ENCODE results near the gene DCLRE1B.
A peak's percentile ranks its signal among the peaks of the same experiment; 100 is the strongest.

The DCLRE1B gene

DNA sequence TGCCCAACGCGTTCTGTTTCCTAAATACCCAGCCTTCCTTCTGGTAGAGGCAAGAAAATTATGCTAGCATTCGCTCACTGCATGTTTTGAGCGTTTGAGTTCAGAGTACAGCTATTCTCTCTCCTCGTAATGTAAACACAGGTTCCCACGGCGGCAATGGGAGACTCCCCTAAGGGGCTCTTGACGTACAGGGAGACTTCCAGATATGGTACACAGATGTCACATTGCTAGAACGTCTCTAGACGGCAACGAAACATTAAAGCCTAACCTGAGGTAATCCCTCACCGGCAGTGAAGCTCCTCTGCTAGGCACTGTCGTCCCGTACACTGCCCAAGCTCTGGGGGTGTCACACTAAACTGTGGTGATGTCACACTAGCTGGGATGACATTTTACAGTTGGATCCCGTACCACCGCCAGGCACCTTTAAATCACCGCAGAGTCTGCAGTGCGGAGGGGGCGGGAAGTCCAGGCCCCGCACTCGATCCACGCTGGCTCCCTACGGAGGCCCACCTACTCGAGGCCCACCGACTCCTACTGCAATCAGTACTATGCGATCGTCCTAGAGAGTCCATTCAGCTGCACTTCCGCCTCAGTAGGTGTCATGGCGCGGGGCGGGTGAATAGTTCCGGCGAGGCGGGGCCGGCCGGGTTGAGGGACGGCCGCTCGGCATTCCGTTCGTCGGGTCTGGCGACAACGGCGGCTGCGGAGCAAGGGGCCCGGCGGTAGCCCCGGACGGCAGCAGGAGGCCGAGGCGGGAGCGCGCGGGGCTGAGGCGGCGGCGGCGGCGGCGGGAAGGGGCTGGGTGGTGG, 24.0 kb downstream of the DCLRE1B start, which contains the start of gene HIPK1:
HIPK1 (plus strand) TSS at position 384 of the 809 bp plus-strand sequence.
- Mint-ChIP-seq H3K9me3 (no peaks in the 10 kb centered on the region), H3K4me1 (ENCODE audit: low read depth) (peaks cover 56% of the 10 kb centered on the region), H3K27me3 (no peaks in the 10 kb centered on the region), H3K4me3 (peak within 1 kb of the TSS; percentile 98), H3K36me3 (ENCODE audit: low read depth) (peaks cover 16% of the 10 kb centered on the region), H3K27ac (peak within 1 kb of the TSS; percentile 99)

DNA sequence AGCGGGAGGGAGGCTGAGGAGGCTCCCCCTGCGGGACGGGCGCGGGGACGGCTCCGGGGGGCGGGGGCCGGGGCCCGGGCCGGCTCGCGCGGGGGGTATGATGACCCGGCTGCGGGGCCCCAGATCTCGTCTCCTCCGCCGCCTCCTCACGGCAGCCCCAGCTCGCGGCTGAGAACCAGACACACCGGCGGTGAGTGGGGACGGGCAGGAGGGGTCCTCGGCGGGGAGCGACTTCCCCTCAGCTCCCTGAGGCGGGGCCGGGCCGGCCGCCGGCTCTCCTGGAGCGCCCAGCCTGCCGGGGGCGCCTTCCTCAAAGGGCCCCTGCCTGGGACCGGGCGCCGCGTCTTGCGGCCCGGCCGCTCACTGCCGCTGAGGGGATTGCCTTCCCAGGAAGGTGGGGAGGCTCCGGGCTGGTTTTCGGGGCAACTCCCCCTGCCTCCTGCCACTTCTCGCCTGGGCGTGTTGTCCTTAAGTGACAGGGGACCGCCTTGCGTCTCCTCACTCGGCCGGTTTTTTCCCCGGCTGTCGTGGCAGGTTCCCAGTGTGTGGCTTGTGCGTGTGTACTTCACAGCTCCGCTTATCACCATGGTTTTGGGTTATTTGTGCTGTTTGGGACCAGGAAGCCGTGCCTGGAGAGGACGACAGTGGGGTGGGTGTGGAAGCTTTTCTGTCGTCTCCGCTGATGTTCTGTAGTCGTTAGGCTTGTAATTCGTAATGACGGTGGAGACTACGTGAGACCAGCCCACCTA, 24.8 kb downstream of the DCLRE1B start:
- H3K27ac Mint-ChIP-seq = peak overlapping the region; percentile 99
- no peaks in the 10 kb centered on the region for H3K27me3 Mint-ChIP-seq
- peak overlapping the region; percentile 98 for H3K4me3 Mint-ChIP-seq
- H3K36me3 Mint-ChIP-seq (ENCODE audit: low read depth) = peaks cover 19% of the 10 kb centered on the region
- H3K9me3 Mint-ChIP-seq = no peaks in the 10 kb centered on the region
- H3K4me1 Mint-ChIP-seq (ENCODE audit: low read depth) = peaks cover 64% of the 10 kb centered on the region

DNA sequence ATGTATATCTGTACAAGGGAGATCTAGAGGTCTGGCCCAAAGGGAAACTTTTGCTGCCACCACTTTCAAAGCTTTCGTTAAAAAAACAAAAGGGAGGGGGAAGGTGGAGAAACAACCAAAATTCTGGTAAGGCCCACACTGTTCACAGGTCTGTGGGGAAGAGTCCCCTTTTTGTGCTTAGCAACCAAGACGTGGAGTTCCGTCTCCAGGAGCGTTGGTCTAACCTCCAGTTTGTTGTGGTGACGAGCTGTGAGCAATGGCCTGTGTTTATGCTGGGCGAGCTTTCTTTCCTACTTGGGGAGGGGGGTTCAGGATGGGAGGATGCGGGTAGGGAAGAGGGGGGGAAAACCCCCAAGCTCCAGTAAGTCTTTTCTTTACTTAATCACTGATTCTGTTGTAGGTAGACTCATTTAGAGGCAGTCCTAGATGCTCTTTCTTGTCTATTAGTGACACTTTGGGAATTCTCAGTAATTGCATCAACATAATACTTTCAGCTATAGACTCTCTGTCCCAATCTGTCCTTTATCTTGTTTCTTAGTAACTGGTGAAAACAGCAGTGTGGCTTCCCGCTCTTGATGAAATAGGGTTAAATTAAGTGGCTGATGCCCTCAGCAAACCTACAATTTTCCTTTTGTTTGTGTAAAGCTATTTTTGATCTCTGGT, 25.5 kb downstream of the DCLRE1B start:
- Mint-ChIP-seq H3K27me3 (no peaks in the 10 kb centered on the region), H3K27ac (peak overlapping the region; percentile 99), H3K36me3 (ENCODE audit: low read depth) (peaks cover 26% of the 10 kb centered on the region), H3K9me3 (no peaks in the 10 kb centered on the region), H3K4me1 (ENCODE audit: low read depth) (peaks cover 71% of the 10 kb centered on the region), H3K4me3 (peak overlapping the region; percentile 98)

DNA sequence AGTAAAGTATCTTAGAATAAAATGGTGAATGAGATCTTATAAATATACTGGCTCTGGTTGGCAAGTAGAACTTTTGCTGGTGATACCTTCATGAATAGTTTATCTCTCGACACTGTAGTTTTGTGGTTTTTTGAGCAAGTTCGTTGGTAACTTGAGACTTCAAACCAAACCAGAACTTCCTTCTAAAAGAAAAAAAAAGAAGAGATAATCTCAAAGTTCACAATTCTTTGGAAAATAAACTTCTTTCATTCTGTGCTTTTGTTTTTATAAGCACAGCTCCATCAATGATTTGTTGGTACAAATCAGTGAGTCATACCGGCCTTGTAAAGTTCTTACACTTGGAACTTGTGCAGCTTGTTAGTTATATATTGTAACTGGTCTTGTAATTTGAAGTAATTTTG, 26.3 kb downstream of the DCLRE1B start:
- Mint-ChIP-seq H3K9me3 (no peaks in the 10 kb centered on the region), H3K4me3 (peak overlapping the region; percentile 98), H3K27me3 (no peaks in the 10 kb centered on the region), H3K27ac (peak overlapping the region; percentile 99), H3K36me3 (ENCODE audit: low read depth) (peaks cover 30% of the 10 kb centered on the region), H3K4me1 (ENCODE audit: low read depth) (peaks cover 79% of the 10 kb centered on the region)

DNA sequence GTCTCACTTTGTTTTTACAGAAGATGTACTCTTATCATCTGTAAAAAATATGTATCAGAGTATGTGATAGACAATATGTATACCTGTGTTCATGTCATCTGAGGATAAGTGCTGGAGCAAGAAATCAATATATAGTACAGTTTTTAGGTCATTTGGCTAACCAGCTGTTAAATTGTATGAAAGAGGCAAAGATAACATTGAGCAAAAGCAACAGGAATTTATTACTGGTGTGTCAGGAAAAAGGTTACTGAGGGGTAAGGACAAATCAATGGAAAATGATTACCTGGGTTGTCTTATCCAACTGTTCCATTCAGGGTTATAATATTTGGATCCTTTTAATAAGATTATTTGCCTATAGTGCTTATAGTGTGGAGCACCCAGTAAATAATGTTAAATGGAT, 28.9 kb downstream of the DCLRE1B start:
- H3K27ac Mint-ChIP-seq = peak overlapping the region; percentile 99

DNA sequence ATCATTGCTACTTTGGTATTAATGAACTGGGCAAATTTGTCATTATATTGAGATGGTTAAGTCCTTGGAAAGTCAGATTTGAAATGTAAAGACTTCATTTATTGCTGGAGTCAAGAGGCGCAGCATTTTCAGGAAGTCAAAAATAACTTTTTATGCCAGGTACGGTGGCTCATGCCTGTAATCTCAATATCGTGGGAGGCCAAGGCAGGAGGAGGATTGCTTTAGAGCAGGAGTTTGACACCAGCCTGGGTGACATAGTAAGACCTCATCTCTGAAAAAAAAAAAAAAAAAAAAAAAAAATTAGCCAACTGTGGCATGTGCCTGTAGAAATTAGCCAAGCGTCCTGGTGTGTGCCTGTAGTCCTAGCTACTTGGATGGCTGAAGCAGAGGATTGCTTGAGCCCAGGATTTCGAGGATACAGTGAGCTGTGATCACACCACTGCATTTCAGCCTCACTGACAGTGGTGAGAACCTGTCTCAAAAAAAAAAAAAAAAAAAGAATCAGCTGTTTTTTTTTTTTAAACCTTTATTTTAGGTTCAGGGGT, 29.5 kb downstream of the DCLRE1B start:
- H3K4me3 Mint-ChIP-seq = peak overlapping the region; percentile 98
- peaks cover 42% of the 10 kb centered on the region for H3K36me3 Mint-ChIP-seq (ENCODE audit: low read depth)
- no peaks in the 10 kb centered on the region for H3K9me3 Mint-ChIP-seq
- H3K4me1 Mint-ChIP-seq (ENCODE audit: low read depth) = peaks cover 95% of the 10 kb centered on the region
- no peaks in the 10 kb centered on the region for H3K27me3 Mint-ChIP-seq
- peak overlapping the region; percentile 99 for H3K27ac Mint-ChIP-seq

More for the DNA sequence above, 28.9 kb downstream of the DCLRE1B start:
- H3K4me1 Mint-ChIP-seq (ENCODE audit: low read depth) = peaks cover 89% of the 10 kb centered on the region
- peaks cover 37% of the 10 kb centered on the region for H3K36me3 Mint-ChIP-seq (ENCODE audit: low read depth)
- no peaks in the 10 kb centered on the region for H3K9me3 Mint-ChIP-seq
- peak overlapping the region; percentile 98 for H3K4me3 Mint-ChIP-seq
- no peaks in the 10 kb centered on the region for H3K27me3 Mint-ChIP-seq

DNA sequence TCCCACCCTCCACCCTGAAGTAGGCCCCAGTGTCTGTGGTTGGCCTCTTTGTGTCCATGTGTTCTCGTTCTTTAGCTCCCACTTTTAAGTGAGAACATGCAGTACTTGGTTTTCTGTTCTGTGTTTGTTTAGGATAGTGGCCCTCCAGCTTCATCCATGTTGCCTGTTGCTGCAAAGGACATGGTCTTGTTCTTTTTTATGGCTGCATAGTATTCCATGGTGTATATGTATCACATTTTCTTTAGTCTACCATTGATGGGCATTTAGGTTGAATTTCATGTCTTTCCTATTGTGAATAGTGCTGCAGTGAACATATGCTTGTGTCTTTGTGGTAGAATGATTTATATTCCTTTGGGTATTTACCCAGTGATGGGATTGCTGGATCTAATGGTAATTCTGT, 30.1 kb downstream of the DCLRE1B start:
- H3K27ac Mint-ChIP-seq = peak overlapping the region; percentile 42
- H3K4me3 Mint-ChIP-seq = no peak overlapping the region
- H3K27me3 Mint-ChIP-seq = no peaks in the 10 kb centered on the region
- H3K4me1 Mint-ChIP-seq (ENCODE audit: low read depth) = peaks cover 100% of the 10 kb centered on the region
- no peaks in the 10 kb centered on the region for H3K9me3 Mint-ChIP-seq
- H3K36me3 Mint-ChIP-seq (ENCODE audit: low read depth) = peaks cover 44% of the 10 kb centered on the region

DNA sequence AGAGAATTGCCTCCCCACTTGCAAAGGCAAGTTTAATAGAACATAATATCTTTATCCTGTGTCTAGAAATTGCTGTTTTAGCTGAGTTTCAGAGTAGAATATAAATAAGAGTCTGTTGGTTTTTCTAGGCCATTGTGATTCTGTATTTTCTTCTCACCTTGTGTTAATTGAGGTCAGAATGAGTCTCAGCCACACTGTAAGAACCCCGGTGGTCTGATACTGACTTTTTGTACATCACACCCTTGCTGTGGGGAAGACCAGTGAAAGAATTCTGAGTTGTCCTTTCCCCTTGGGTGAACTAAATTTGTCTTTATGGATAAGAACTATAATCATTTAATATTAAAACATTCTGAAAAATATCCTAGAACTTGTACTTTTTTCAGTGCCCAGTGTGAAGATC, 30.8 kb downstream of the DCLRE1B start:
- Mint-ChIP-seq H3K4me3 (peak overlapping the region; percentile 21), H3K9me3 (no peaks in the 10 kb centered on the region), H3K36me3 (ENCODE audit: low read depth) (peaks cover 52% of the 10 kb centered on the region), H3K27ac (peak overlapping the region; percentile 0), H3K4me1 (ENCODE audit: low read depth) (peaks cover 100% of the 10 kb centered on the region), H3K27me3 (no peaks in the 10 kb centered on the region)

DNA sequence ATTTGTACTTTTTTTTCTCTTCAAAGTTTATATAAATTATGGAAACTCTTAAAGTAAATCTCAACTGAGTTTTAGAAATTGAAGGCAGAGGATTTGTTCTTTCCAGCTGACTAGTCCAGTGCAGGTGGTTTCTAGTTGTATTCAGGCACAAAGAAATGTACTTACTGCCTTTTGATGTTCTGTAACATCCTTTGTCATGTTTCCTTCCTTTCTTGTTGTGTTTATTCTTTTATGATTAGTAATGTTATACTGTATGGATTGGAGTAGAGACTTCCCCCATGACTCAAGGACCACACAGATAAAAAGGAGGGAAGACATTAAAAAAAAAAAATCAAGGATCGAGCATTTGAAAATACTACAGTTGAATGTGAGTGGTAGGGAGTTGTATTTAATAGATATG, 32.0 kb downstream of the DCLRE1B start:
- Mint-ChIP-seq H3K27ac (peak overlapping the region; percentile 81), H3K4me3 (peak overlapping the region; percentile 1), H3K36me3 (ENCODE audit: low read depth) (peaks cover 60% of the 10 kb centered on the region), H3K4me1 (ENCODE audit: low read depth) (peaks cover 96% of the 10 kb centered on the region), H3K9me3 (no peaks in the 10 kb centered on the region), H3K27me3 (no peaks in the 10 kb centered on the region)

DNA sequence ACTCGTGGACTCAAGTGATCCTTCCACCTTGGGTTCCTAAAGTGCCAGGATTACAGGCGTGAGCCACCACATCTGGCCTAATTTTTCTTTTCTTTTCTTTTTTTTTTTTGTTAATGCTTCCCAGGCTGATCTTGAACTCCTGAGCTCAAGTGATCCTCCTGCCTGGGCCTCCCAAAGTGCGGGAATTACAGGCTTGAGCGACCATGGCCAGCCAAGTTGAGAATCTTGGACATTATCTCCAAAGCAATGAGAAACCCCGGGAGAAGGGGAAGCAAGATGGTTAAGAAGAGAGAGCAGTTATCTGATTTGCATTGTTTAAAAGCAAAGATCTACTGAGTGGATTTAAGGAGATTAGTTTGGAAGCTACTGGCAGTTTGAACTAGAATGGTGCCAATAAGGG, 33.1 kb downstream of the DCLRE1B start:
- Mint-ChIP-seq H3K36me3 (ENCODE audit: low read depth) (peaks cover 59% of the 10 kb centered on the region), H3K9me3 (no peaks in the 10 kb centered on the region), H3K27me3 (no peaks in the 10 kb centered on the region), H3K27ac (peak overlapping the region; percentile 81), H3K4me1 (ENCODE audit: low read depth) (peaks cover 91% of the 10 kb centered on the region), H3K4me3 (no peak overlapping the region)

DNA sequence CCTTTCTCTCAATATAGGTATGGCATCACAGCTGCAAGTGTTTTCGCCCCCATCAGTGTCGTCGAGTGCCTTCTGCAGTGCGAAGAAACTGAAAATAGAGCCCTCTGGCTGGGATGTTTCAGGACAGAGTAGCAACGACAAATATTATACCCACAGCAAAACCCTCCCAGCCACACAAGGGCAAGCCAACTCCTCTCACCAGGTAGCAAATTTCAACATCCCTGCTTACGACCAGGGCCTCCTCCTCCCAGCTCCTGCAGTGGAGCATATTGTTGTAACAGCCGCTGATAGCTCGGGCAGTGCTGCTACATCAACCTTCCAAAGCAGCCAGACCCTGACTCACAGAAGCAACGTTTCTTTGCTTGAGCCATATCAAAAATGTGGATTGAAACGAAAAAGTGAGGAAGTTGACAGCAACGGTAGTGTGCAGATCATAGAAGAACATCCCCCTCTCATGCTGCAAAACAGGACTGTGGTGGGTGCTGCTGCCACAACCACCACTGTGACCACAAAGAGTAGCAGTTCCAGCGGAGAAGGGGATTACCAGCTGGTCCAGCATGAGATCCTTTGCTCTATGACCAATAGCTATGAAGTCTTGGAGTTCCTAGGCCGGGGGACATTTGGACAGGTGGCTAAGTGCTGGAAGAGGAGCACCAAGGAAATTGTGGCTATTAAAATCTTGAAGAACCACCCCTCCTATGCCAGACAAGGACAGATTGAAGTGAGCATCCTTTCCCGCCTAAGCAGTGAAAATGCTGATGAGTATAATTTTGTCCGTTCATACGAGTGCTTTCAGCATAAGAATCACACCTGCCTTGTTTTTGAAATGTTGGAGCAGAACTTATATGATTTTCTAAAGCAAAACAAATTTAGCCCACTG, 35.5 kb downstream of the DCLRE1B start:
- Mint-ChIP-seq H3K36me3 (ENCODE audit: low read depth) (peaks cover 60% of the 10 kb centered on the region), H3K27ac (peak overlapping the region; percentile 88), H3K9me3 (no peaks in the 10 kb centered on the region), H3K4me3 (peak overlapping the region; percentile 77), H3K4me1 (ENCODE audit: low read depth) (peaks cover 78% of the 10 kb centered on the region), H3K27me3 (no peaks in the 10 kb centered on the region)

DNA sequence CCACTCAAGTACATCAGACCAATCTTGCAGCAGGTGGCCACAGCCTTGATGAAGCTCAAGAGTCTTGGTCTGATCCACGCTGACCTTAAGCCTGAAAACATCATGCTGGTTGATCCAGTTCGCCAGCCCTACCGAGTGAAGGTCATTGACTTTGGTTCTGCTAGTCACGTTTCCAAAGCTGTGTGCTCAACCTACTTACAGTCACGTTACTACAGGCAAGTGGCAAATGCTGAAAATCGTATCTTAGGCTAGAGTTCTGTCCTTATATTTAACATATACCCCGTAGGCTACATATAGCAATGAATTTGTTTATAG, 36.1 kb downstream of the DCLRE1B start:
- peaks cover 56% of the 10 kb centered on the region for H3K36me3 Mint-ChIP-seq (ENCODE audit: low read depth)
- no peaks in the 10 kb centered on the region for H3K9me3 Mint-ChIP-seq
- peaks cover 78% of the 10 kb centered on the region for H3K4me1 Mint-ChIP-seq (ENCODE audit: low read depth)
- no peaks in the 10 kb centered on the region for H3K27me3 Mint-ChIP-seq
- H3K4me3 Mint-ChIP-seq = peak overlapping the region; percentile 77
- peak overlapping the region; percentile 88 for H3K27ac Mint-ChIP-seq

DNA sequence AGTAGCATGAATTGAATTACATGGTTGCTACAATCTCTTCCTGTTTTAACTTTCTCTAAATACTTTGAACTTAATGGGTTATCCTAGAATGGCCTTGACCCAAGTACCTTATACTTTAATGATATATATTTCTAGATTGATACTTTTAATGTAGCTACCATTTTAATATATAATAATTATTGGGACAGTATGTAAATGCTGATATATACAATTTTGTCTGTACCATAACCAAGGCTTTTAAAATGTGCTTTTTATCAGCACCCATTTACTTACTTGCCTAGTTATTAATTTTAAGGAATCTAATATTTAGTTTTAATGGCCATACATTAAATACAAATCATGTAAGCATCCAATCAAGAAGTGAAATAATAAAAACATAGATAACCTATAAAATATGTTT, 37.4 kb downstream of the DCLRE1B start:
- H3K4me1 Mint-ChIP-seq (ENCODE audit: low read depth) = peaks cover 78% of the 10 kb centered on the region
- peaks cover 53% of the 10 kb centered on the region for H3K36me3 Mint-ChIP-seq (ENCODE audit: low read depth)
- H3K9me3 Mint-ChIP-seq = no peaks in the 10 kb centered on the region
- H3K27ac Mint-ChIP-seq = no peak overlapping the region
- no peaks in the 10 kb centered on the region for H3K27me3 Mint-ChIP-seq
- H3K4me3 Mint-ChIP-seq = no peak overlapping the region

Measured in stimulated activated naive CD8-positive, alpha-beta T cell treated with anti-CD3 and anti-CD28 coated beads, Interleukin-15, Interleukin-2, amounts not matched to agents 100 ng/mL and 50 ng/mL, for 24 hours (primary cell).